Skeletal muscle tissue (tissue), 4 donors: ENCODE measurements around the gene DAB1. TPM values are rescaled to one million over a fixed set of nuclear protein-coding genes. Genes with fewer than 3 reads are reported as not detected.

Source experiments
- H3K27ac ChIP-seq: one replicate; pipeline ENCODE4 v1.7.0; 2013; ENCODE audit warnings: mild to moderate bottlenecking, low read depth, low read length, inconsistent platforms
- H3K27me3 ChIP-seq, 3 donors: one replicate each; pipeline ENCODE4 v1.7.0; 2013; ENCODE audit warnings: low read length in 3 of 3; ENCODE audit not compliant: control insufficient read depth in 3 of 3, insufficient read depth in 3 of 3
- H3K36me3 ChIP-seq, 3 donors: one replicate each; pipeline ENCODE4 v1.7.0; 2013; ENCODE audit warnings: low read length in 3 of 3; ENCODE audit not compliant: control insufficient read depth in 3 of 3, insufficient read depth in 3 of 3
- H3K4me1 ChIP-seq, 3 donors: one replicate each; pipeline ENCODE4 v1.7.0; 2013; ENCODE audit warnings: low read length in 3 of 3, mild to moderate bottlenecking in 3 of 3; ENCODE audit not compliant: control insufficient read depth in 3 of 3, insufficient read depth in 3 of 3
- H3K4me3 ChIP-seq, 3 donors: one replicate each; pipeline ENCODE4 v1.7.0; 2013; ENCODE audit warnings: low read length in 3 of 3
- H3K9ac ChIP-seq, 3 donors: one replicate each; pipeline ENCODE4 v1.7.0; 2013; ENCODE audit warnings: low read length in 3 of 3, mild to moderate bottlenecking in 3 of 3, moderate library complexity in 2 of 3, low read depth in 1 of 3
- H3K9me3 ChIP-seq, 3 donors: one replicate each; pipeline ENCODE4 v1.7.0; 2013; ENCODE audit warnings: low read length in 3 of 3; ENCODE audit not compliant: control insufficient read depth in 3 of 3
- total RNA-seq: library from RNA; depleted of rRNA; stranded (reverse); fragments of >200 nt; gene quantifications from one replicate; pipeline ENCODE4 v1.2.3, GENCODE V29; 2014
- donor health status: Osteomylitis.

The DAB1 gene
- total RNA-seq, 1 donor from 2014 or later = 1.6 TPM

DNA sequence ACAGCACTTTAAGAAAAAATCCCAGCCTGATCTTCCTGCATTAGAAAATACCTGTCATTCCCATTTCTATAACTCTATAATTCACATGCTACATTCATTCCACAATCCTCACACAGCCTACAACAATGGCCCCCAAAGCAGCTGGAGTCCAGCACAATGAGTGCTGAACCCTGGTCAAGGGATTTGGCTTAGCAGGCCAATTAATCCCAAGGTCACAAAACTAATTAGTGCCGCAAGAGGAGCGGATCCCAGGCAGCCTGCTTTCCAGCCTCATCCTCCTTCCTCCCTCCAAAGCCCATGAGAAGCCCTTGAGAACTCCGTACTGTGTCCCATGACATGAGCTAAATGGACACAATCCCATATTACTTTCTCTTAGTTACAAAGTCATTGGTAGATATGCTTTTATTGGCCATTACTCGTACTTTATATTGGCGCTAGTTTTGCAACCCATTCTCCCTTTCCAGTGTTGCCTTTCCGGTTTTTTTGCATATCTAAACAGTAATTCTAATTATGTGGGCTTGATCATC, 94.8 kb downstream of the DAB1 start:
- Histone ChIP-seq H3K9ac (no peak overlapping the region), H3K36me3 (no peaks in the 10 kb centered on the region), H3K4me3 (no peak overlapping the region), H3K9me3 (peaks cover 0 to 2% (median 0%) of the 10 kb centered on the region in 3 donors), H3K27ac (no peak overlapping the region), H3K27me3 (peaks cover 0 to 6% (median 0%) of the 10 kb centered on the region in 3 donors), H3K4me1 (no peaks in the 10 kb centered on the region)

DNA sequence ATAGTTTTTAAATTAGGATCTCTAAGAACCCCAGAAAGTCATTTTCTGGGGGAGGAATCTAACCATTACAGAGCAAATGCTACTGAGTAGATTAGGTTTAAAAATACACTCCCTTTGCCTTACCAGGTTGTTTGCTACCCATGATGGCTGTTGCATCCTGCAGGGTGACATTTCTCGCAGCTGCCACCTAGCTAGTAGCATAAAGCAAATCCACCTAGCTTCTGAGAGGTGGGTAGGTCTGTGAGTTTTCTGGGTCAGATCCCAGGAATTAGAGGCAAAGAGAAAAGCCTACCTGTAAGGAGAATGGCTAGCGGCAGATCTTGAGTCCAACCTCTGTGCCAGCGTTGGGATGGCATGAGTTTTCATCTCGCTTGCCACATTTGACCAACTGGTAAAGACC, 95.9 kb downstream of the DAB1 start:
- Histone ChIP-seq H3K9me3 (peaks cover 0 to 2% (median 0%) of the 10 kb centered on the region in 3 donors), H3K4me1 (no peaks in the 10 kb centered on the region), H3K27ac (no peak overlapping the region), H3K9ac (no peak overlapping the region), H3K36me3 (no peaks in the 10 kb centered on the region), H3K4me3 (no peak overlapping the region), H3K27me3 (peaks cover 0 to 6% (median 0%) of the 10 kb centered on the region in 3 donors)

DNA sequence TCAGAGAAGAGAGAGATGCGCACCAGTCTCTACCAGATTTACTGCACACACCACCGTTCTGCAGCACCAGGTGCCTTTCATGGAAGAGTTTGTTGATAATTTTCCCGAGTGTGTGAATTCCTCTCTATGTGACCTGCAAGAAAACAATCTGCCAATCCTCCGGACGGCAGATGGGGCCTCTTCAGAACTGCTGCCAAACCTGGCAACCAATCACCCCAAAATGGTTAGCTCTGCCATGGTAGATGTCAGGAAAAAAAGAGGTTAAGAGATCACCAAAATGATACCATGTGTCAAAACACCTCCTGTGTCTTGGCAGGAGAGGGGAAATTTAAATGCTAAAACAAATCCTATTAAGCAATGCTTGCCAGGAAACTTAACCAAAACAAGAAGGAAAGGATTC, 96.5 kb downstream of the DAB1 start:
- Histone ChIP-seq H3K27me3 (peaks cover 0 to 6% (median 0%) of the 10 kb centered on the region in 3 donors), H3K9me3 (no peaks in the 10 kb centered on the region), H3K27ac (no peak overlapping the region), H3K4me3 (no peak overlapping the region), H3K4me1 (no peaks in the 10 kb centered on the region), H3K9ac (no peak overlapping the region), H3K36me3 (no peaks in the 10 kb centered on the region)

DNA sequence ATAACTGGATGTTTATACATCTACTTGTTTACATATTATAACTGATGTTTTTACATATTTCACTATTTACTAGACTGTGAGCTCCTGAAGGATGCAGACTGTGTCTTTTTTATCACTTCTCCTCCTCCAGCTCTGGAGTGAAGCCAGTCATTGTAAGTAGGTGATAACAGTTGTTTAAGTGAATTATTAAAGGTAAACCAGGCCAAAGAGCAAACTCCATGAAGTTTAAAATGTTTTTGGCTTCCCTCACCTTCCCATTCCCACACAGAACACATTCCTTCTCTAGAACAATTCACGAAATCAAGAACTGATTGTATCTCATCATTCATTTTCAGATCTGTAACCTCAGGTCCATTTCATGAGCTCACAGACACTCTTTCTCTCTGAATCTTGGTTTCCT, 98.3 kb downstream of the DAB1 start:
- no peak overlapping the region for H3K27ac ChIP-seq

DNA sequence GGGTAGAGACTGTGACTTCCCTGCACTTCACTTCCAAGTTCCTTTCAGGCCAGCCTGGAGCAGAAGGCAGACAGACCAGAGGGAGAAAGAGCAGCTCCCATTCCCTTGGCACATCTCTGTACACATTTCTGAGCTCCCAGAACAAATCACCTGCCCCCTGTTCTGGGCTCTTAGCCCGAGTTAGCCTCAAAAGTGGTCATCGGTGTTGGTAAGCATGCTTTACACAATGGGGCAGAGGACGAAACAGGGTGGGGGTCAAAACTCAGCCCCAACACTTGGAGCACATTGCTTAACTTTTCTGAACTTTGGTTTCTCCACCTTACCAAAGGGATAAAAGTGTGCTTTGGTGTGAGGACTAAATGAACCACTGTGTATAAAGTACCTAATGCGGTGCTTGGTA, 98.7 kb downstream of the DAB1 start:
- H3K4me1 ChIP-seq = no peaks in the 10 kb centered on the region

More for the DNA sequence above, 98.3 kb downstream of the DAB1 start:
- Histone ChIP-seq H3K9ac (no peak overlapping the region), H3K9me3 (no peaks in the 10 kb centered on the region), H3K36me3 (no peaks in the 10 kb centered on the region), H3K4me3 (no peak overlapping the region), H3K4me1 (no peaks in the 10 kb centered on the region), H3K27me3 (peaks cover 0 to 3% (median 2%) of the 10 kb centered on the region in 3 donors)

DNA sequence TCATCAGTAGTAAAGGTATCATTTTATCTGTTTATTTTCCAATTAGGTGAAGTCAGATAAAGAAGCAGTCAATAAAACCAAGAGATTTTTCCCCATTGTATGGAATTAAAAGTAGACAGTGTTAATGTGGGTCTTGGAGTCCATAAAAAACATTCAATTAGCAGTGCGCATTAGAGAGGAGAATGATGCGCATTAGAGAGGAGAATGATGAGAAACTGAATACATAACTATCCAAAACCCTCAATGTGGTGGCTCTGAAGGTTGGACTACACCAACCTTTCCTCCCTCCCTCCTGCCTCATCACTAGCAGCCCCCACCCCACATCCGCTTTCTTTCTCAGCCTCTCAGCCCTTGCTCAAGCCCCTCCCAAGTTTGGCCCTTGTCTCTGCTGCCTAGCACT, 99.5 kb downstream of the DAB1 start:
- Histone ChIP-seq H3K27me3 (peaks cover 0 to 3% (median 2%) of the 10 kb centered on the region in 3 donors), H3K4me1 (no peaks in the 10 kb centered on the region), H3K27ac (no peak overlapping the region), H3K36me3 (no peaks in the 10 kb centered on the region), H3K9me3 (no peaks in the 10 kb centered on the region), H3K4me3 (no peak overlapping the region), H3K9ac (no peak overlapping the region)

More for the DNA sequence above, 98.7 kb downstream of the DAB1 start:
- no peak overlapping the region for H3K27ac ChIP-seq
- no peak overlapping the region for H3K9ac ChIP-seq
- no peaks in the 10 kb centered on the region for H3K36me3 ChIP-seq
- no peak overlapping the region for H3K4me3 ChIP-seq
- no peaks in the 10 kb centered on the region for H3K9me3 ChIP-seq
- peaks cover 0 to 3% (median 2%) of the 10 kb centered on the region in 3 donors for H3K27me3 ChIP-seq

DNA sequence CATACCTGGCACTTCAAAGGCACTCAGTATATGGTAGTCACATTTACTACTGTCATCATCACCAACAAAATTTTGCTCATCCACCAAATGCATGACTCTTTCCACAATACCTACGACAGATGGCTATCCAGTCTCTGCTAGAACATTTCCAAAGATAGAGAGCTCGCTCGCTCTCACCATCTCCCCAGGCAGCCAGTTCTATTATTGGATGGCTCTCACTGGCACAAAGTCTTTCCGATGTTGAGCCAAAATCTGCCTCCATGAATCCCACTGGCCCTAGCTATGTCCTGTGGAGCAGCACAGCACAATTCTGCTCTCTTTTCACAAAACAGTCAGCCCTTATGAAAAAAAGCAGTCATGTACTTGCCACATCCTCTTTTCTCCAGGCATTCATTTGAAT, 102.1 kb downstream of the DAB1 start:
- H3K4me3 ChIP-seq = no peak overlapping the region
- peaks cover 0 to 3% (median 2%) of the 10 kb centered on the region in 3 donors for H3K27me3 ChIP-seq
- no peaks in the 10 kb centered on the region for H3K4me1 ChIP-seq
- no peak overlapping the region for H3K9ac ChIP-seq
- H3K36me3 ChIP-seq = no peaks in the 10 kb centered on the region
- H3K27ac ChIP-seq = no peak overlapping the region
- no peaks in the 10 kb centered on the region for H3K9me3 ChIP-seq

DNA sequence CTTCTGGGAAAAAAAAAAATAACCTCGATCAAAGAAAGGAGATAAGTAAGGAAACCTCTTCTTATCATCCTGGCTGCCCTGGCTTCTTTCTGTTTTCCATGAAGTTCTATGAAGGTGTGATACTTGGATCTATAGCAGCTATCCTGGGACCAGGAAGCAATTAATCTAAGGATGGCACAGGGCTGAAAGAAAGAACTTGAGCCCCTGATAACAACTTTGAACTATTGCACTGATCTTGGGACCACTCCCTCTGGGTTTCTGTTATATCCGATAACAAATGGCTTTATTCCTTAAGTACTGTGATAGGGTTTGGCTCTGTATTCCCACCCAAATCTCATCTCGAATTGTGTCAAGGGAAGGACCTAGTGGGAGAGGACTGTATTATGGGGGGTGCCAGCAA, 104.1 kb downstream of the DAB1 start:
- Histone ChIP-seq H3K36me3 (no peaks in the 10 kb centered on the region), H3K4me1 (no peaks in the 10 kb centered on the region), H3K27ac (no peak overlapping the region), H3K9ac (no peak overlapping the region), H3K4me3 (no peak overlapping the region), H3K9me3 (no peaks in the 10 kb centered on the region), H3K27me3 (peaks cover 0 to 2% (median 0%) of the 10 kb centered on the region in 3 donors)

DNA sequence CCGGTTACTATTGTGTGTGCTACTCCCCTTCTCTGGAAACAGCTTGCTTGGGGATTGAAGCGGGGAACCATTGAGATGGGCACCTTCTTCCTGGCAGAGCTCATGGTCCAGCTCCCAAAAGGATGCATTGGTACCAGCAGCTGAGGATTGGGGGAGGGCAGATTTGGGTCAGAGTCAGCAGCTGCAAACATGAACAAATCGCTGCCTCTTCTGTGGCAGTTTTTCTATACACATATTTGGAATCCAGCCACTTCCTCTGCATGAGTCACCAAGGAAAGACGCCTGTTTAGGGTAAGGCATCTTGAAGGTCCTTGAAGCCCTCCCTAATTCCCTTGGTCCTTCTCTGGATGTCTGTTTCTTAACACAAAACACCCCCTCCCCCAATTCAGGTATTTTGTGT, 104.7 kb downstream of the DAB1 start:
- Histone ChIP-seq H3K36me3 (no peaks in the 10 kb centered on the region), H3K4me3 (no peak overlapping the region), H3K9me3 (no peaks in the 10 kb centered on the region), H3K27me3 (peaks cover 0 to 2% (median 0%) of the 10 kb centered on the region in 3 donors), H3K4me1 (no peaks in the 10 kb centered on the region), H3K9ac (no peak overlapping the region), H3K27ac (no peak overlapping the region)

DNA sequence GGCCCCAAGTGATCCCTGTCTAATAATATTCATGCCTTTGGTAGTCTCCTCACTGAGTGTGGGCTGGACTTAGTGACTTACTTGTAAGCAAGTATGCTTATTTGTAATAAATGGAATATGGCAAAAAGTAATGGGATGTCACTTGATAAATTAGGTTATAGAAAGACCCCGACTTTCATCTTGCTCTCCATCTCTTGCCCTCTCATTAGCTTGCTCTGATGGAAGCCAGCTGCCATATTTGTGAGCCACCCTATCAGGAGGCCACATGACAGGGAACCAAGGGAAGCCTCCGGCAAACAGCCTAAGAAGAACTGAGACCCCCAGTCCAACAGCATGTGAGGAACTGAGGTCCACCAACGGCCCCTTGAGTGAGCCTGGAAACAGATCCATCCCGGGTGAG, 107.0 kb downstream of the DAB1 start:
- Histone ChIP-seq H3K36me3 (no peaks in the 10 kb centered on the region), H3K9me3 (no peaks in the 10 kb centered on the region), H3K4me3 (no peak overlapping the region), H3K9ac (no peak overlapping the region), H3K27ac (no peak overlapping the region), H3K27me3 (peaks cover 0 to 2% (median 0%) of the 10 kb centered on the region in 3 donors), H3K4me1 (no peaks in the 10 kb centered on the region)
